Naive thymus-derived CD8-positive, alpha-beta T cell (primary cell): ENCODE measurements around the gene LBP. TPM values are rescaled to one million over a fixed set of nuclear protein-coding genes. Genes with fewer than 3 reads are reported as not detected.

Source experiments
- ATAC-seq, 2 donors: fragments of 150-1000 bp; cut with Tn5 transposase in 1 of 2; sonication (Bioruptor Pico), chemical (Tn5 transposase) in 1 of 2; 1 replicate in 1 of 2; 2 replicates in 1 of 2; pipeline ENCODE4 v1.10.0; 2021; ENCODE audit warnings: mild to moderate bottlenecking in 2 of 2, moderate library complexity in 2 of 2
- POLR2A ChIA-PET: fragments of 350-600 bp; sonication (Branson Sonifier 250); formaldehyde crosslinking; loops from one replicate; lab custom pipeline; 2021; ENCODE audit warnings: antibody characterized with exemption; lab: Charles Lee
- DNase-seq, 10 donors: peaks; one replicate each; pipeline versions ENCODE4 v3.0.0 to v3.0.0-alpha.2; 2020 to 2022
- H3K27ac Mint-ChIP-seq, 10 donors: one replicate each; pipeline ENCODE4 v1.8.0; 2020 to 2022; ENCODE audit warnings: mild to moderate bottlenecking in 10 of 10, mixed read lengths in 10 of 10, moderate library complexity in 4 of 10, inconsistent platforms in 1 of 10
- H3K27me3 Mint-ChIP-seq, 5 donors: one replicate each; pipeline ENCODE4 v1.8.0; 2021 to 2022; ENCODE audit warnings: mixed read lengths in 5 of 5
- H3K36me3 Mint-ChIP-seq, 3 donors: one replicate each; pipeline ENCODE4 v1.8.0; 2020 to 2022; ENCODE audit warnings: mixed read lengths in 3 of 3, mild to moderate bottlenecking in 2 of 3, inconsistent platforms in 1 of 3
- H3K4me1 Mint-ChIP-seq, 4 donors: one replicate each; pipeline ENCODE4 v1.8.0; 2021 to 2022; ENCODE audit warnings: mixed read lengths in 4 of 4
- H3K4me3 Mint-ChIP-seq, 10 donors: one replicate each; pipeline ENCODE4 v1.8.0; 2020 to 2022; ENCODE audit warnings: mild to moderate bottlenecking in 10 of 10, mixed read lengths in 10 of 10, moderate library complexity in 6 of 10, inconsistent platforms in 1 of 10
- H3K9me3 Mint-ChIP-seq, 9 donors: one replicate each; pipeline ENCODE4 v1.8.0; 2020 to 2022; ENCODE audit warnings: mixed read lengths in 9 of 9, mild to moderate bottlenecking in 3 of 9, inconsistent platforms in 1 of 9, moderate library complexity in 1 of 9
- polyA plus RNA-seq, 3 donors: library from polyadenylated mRNA; unstranded; fragments of 300-500 nt; fragmentation: Illumina TruSeq; gene quantifications; one replicate each; pipeline ENCODE4 v1.2.3, GENCODE V29; 2021
- total RNA-seq, 8 experiments: library from RNA in 2 of 8; stranded (reverse) in 2 of 8; gene quantifications; one replicate each; pipeline ENCODE4 v1.2.3 and lab custom pipeline; 2021 to 2026

Gene LBP, protein sequence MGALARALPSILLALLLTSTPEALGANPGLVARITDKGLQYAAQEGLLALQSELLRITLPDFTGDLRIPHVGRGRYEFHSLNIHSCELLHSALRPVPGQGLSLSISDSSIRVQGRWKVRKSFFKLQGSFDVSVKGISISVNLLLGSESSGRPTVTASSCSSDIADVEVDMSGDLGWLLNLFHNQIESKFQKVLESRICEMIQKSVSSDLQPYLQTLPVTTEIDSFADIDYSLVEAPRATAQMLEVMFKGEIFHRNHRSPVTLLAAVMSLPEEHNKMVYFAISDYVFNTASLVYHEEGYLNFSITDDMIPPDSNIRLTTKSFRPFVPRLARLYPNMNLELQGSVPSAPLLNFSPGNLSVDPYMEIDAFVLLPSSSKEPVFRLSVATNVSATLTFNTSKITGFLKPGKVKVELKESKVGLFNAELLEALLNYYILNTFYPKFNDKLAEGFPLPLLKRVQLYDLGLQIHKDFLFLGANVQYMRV
- total RNA-seq, result not detected
- polyA plus RNA-seq, result not detected
- total RNA-seq (lab: John Stamatoyannopoulos, UW), result 0 reads per million in 6 experiments

DNA sequence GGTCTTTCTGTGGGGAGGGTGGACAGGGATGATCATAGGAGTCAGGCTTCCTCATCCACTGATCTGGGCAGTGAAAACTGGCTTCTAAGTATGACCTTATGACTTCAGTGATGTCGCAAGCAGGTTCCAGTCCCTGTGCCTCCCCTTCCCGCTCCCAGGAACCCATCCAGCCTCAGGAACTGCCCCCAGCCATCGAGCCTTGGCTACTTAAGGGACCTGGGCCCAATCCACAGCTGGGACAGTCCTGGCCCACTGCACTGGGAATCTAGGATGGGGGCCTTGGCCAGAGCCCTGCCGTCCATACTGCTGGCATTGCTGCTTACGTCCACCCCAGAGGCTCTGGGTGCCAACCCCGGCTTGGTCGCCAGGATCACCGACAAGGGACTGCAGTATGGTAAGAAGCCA, at the start of gene LBP:
Gene LBP (plus strand): TSS at position 236 of the 405 bp plus-strand sequence. CDS start 35 bp downstream, at position 271.
- POLR2A ChIA-PET, result no interaction called here
- H3K9me3 Mint-ChIP-seq, result no peaks in the 10 kb centered on the region

DNA sequence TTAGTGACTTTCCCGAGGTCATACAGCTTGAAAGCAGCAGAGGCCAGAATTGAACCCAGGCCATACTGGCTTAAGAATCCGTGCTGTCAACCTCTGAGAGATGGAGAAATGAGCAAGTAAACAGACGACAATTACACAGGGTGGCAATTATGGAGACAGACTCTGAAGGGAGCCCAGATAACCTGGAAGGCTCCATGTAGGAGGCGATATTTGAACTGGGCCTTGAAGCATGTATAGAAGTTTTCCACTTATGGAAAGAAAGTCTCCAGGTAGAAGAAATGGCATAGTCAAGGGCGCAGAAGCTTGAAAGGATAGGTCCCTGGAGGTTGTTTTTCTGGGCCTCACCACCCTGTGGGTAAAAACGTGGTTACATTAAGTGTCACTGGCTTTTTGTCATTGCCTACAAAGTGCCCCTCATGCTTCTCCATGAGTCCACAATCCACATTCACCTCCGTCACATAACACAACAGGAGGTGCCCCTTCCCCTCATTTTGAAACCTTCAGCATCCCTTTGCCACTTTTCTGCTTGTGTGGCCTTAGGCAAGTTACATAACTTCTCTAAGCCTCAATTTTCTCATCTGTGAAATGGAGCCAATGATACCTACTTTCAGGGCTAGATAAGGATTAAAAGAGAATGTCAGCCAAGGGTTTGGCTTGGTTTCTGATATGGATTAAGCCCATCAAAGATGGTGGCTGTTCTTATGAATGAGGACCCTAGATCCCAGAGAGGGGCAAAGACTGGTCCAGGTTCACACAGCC, 48.2 kb upstream of the LBP start:
- peaks cover 11 to 66% (median 30%) of the 10 kb centered on the region in 5 donors for H3K27me3 Mint-ChIP-seq
- ATAC-seq, result no peak

More for the DNA sequence above, at the start of gene LBP:
- Mint-ChIP-seq H3K27me3 (peaks cover 1 to 25% (median 8%) of the 10 kb centered on the region in 5 donors), H3K4me3 (no peak within 1 kb of the TSS), H3K27ac (no peak within 1 kb of the TSS), H3K36me3 (no peaks in the 10 kb centered on the region), H3K4me1 (no peaks in the 10 kb centered on the region)
- ATAC-seq (no peak), DNase-seq (no peak)

DNA sequence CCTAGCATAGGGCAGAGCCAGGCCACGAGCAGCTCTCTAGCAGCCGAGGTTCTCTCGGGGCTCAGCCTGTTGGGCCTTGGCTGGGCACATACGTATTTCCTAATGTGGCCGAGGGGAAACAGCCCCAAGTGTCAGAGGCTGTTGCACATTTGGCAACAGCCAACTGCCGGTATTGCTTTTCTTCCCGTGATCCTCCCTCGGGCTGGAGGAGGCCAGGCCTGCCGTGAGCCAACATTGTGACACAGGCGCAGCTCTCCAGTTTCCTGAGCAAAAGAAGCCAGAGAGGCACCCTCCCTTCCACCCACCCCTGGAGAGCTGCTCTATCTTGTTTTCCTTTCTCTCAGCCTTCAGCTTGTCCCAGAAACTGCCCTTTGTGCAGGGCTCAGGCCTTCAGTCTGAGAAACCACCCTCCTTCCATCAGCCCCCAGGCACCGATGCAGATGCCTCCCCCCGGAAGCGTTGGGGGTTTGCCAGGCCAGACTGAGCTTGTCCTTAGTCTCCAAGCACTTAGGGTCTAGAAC, 47.5 kb upstream of the LBP start:
- Mint-ChIP-seq H3K27ac (no peak overlapping the region), H3K36me3 (no peaks in the 10 kb centered on the region), H3K4me3 (no peak overlapping the region), H3K27me3 (peaks cover 16 to 66% (median 34%) of the 10 kb centered on the region in 5 donors), H3K4me1 (peaks cover 4 to 15% (median 8%) of the 10 kb centered on the region in 4 donors), H3K9me3 (no peaks in the 10 kb centered on the region)
- no peak for ATAC-seq
- no peak for DNase-seq
- POLR2A ChIA-PET, result no interaction called here

More for the DNA sequence above, 48.2 kb upstream of the LBP start:
- Mint-ChIP-seq H3K9me3 (no peaks in the 10 kb centered on the region), H3K27ac (no peak overlapping the region), H3K4me1 (peaks cover 0 to 7% (median under 1%) of the 10 kb centered on the region in 4 donors), H3K36me3 (no peaks in the 10 kb centered on the region), H3K4me3 (no peak overlapping the region)
- no peak for DNase-seq
- POLR2A ChIA-PET, result no interaction called here

DNA sequence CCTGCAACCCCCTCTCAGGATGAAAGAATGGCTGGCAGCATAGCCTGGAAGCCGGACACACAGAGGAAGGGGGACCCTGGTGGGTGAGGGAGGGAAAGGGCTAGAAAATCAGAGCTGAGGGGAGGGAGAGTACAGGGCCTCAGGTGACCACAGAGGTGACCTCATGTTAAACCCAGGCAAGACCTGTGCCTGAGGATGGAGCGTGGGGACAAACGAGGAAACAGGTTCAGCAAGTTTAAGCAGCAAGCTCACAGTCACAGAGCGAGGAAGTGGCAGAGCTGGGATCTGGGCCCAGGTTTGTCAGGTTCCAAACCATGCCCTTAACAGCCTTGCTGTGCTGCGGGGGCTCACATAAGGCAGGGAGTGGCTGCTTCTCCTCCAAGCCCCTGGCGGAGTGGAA, 46.3 kb upstream of the LBP start:
- ATAC-seq, result no peak
- Mint-ChIP-seq H3K27me3 (peaks cover 21 to 68% (median 43%) of the 10 kb centered on the region in 5 donors), H3K4me3 (no peak overlapping the region), H3K4me1 (peaks cover 4 to 24% (median 17%) of the 10 kb centered on the region in 4 donors), H3K27ac (no peak overlapping the region), H3K36me3 (no peaks in the 10 kb centered on the region), H3K9me3 (no peaks in the 10 kb centered on the region)
- POLR2A ChIA-PET, result no interaction called here
- no peak for DNase-seq

DNA sequence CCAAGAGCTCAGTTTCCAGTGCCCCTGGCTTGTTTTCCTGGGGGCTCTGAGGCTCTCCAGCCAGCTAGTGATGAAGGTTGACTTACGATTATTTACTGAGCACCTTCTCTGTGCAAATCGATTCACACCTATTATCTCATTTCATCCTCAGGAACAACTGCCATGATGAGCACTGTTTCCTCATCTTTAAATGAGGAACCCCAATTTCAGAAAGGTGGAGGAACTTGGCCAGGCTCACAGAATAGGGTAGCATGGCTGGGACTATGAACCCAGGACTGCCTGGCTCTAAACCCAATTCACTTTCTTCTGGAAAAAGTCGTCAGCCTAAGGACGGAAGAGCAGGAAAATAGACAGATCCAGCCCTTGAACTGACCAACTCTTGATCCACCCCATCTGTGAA, 45.8 kb upstream of the LBP start:
- Mint-ChIP-seq H3K27ac (no peak overlapping the region), H3K36me3 (no peaks in the 10 kb centered on the region), H3K4me1 (peaks cover 4 to 24% (median 17%) of the 10 kb centered on the region in 4 donors), H3K9me3 (no peaks in the 10 kb centered on the region), H3K4me3 (no peak overlapping the region), H3K27me3 (peaks cover 21 to 73% (median 44%) of the 10 kb centered on the region in 5 donors)
- POLR2A ChIA-PET, result no interaction called here
- DNase-seq (no peak), ATAC-seq (no peak)

DNA sequence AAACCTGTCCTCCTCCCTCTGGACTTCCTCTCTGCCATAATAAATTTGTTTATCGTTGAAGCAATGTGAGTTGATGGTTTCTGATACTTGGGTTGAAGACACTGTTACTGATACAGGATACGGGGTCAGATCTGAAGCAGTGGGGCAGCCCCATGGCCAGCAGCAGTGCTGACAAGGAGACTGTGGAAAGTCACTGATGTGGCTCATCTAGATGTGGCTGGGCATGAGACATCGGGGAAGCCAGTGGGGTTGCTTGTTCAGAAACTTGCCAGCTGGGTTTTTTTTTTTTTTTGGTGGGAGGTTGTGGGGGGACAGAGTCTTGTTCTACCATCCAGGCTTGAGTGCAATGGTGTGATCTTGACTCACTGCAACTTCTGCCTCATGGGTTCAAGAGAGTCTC, 45.0 kb upstream of the LBP start:
- H3K4me1 Mint-ChIP-seq, result peaks cover 4 to 24% (median 17%) of the 10 kb centered on the region in 4 donors
- H3K4me3 Mint-ChIP-seq, result no peak overlapping the region
- ATAC-seq, result no peak
- POLR2A ChIA-PET, result no interaction called here
- no peaks in the 10 kb centered on the region for H3K9me3 Mint-ChIP-seq
- H3K36me3 Mint-ChIP-seq, result no peaks in the 10 kb centered on the region
- no peak for DNase-seq
- no peak overlapping the region for H3K27ac Mint-ChIP-seq
- peaks cover 23 to 73% (median 45%) of the 10 kb centered on the region in 5 donors for H3K27me3 Mint-ChIP-seq

DNA sequence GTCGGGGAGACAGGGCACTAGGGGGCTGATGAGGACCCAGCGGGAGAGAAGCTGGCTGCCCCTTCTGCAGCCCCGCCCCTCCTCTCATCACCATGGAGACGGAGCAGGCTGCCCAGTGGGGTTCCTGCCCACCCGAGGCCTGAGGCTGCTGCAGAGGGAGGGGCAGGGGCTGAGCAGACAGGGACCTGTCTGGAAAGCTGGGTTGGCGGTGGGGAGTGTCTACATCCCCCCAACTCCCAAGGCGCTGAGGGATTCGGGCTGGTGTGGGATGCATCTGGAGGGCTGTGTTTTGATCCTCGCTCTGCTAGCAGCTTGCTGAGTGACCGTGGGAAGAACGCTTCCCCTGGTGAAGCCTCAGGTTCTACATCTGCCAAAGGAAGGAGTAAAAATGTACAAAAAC, 43.5 kb upstream of the LBP start:
- Mint-ChIP-seq H3K4me3 (no peak overlapping the region), H3K9me3 (no peaks in the 10 kb centered on the region), H3K4me1 (peaks cover 4 to 24% (median 17%) of the 10 kb centered on the region in 4 donors), H3K27ac (no peak overlapping the region), H3K27me3 (peaks cover 29 to 78% (median 47%) of the 10 kb centered on the region in 5 donors), H3K36me3 (no peaks in the 10 kb centered on the region)
- DNase-seq (no peak), ATAC-seq (no peak)
- POLR2A ChIA-PET, result no interaction called here

DNA sequence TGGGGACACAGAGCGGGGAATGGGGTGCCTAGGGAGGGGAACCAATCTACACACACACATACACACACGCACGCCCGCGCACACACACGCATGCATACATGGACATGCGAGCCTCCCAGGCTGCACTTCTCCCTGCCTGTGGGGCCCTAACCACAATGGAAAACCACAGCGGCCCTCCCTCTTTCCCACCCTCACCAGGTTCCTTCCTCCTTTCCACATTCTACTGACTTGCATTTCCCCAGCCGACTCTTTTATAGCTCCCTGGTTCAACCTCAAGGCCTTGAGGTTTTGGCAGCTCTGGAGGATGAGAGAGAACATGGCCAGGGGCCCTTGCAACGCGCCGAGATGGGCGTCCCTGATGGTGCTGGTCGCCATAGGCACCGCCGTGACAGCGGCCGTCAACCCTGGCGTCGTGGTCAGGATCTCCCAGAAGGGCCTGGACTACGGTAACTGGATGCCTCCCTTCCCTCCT, 42.3 kb upstream of the LBP start, which contains the start of gene BPI:
Gene BPI (plus strand): TSS at position 249 of the 472 bp plus-strand sequence. CDS start 68 bp downstream, at position 317.
- ATAC-seq (peak in 1 of 2 donors; percentile 27), DNase-seq (no peak)
- Mint-ChIP-seq H3K27me3 (peaks cover 29 to 75% (median 47%) of the 10 kb centered on the region in 5 donors), H3K9me3 (no peaks in the 10 kb centered on the region), H3K4me3 (peak within 1 kb of the TSS in 3 of 10 donors; percentile 2 to 32 (median 16)), H3K36me3 (no peaks in the 10 kb centered on the region), H3K4me1 (peaks cover 4 to 24% (median 17%) of the 10 kb centered on the region in 4 donors), H3K27ac (peak within 1 kb of the TSS in 1 of 10 donors; percentile 9)
- POLR2A ChIA-PET, result no interaction called here

DNA sequence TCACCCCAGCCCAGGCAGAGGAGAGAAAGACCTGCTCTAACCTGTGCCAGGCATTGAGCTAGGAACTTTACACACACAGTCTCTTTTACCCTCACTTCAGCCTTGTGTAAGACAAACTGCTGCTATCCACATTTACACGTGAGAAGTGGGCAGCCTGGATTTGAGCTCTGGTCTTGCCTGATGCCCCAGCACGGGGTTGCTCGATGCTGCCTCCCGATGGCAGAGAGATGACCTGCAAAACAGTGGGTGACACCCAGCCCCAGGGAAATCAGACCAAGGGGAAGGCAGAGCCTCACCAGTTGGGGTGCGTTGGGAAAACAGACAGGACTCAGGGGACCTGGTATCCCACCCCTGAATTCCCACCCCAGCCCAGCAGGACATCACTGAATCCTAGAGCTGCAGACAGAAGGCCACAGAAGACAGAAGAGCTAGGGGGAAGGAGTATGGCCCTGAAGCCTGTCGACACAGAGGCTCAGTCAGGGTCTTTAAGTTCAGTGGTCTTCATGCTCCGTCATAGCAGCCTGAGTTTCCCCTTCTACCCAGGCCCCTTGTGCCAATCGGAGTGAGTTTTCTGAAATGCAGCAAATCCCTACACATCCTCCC, 41.3 kb upstream of the LBP start:
- ATAC-seq, result no peak
- H3K4me3 Mint-ChIP-seq, result no peak overlapping the region
- DNase-seq, result no peak
- no peaks in the 10 kb centered on the region for H3K36me3 Mint-ChIP-seq
- H3K27me3 Mint-ChIP-seq, result peaks cover 29 to 77% (median 47%) of the 10 kb centered on the region in 5 donors
- POLR2A ChIA-PET, result no interaction called here
- peaks cover 4 to 24% (median 17%) of the 10 kb centered on the region in 4 donors for H3K4me1 Mint-ChIP-seq
- peaks cover 0 to 2% (median 0%) of the 10 kb centered on the region in 9 donors for H3K9me3 Mint-ChIP-seq
- no peak overlapping the region for H3K27ac Mint-ChIP-seq

DNA sequence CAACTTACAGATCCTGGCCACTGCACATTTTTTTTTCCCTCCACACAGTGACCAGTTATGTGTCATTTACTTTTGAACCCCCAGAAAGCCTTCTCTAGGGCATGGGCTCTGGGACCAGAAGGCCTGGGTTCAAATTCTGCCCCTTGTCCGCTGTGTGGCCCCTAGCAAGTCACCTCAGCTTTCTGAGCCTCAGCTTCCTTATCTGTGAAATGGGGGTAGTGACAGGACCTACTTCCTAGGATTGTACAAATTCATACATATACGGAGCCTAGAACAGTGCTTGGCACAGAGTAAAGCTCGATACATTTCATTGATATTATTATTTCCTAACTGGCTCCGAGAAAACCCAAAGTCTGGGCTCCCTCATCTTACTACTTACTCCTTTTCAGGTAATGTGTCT, 40.7 kb upstream of the LBP start:
- ATAC-seq, result no peak
- peaks cover 29 to 78% (median 47%) of the 10 kb centered on the region in 5 donors for H3K27me3 Mint-ChIP-seq

DNA sequence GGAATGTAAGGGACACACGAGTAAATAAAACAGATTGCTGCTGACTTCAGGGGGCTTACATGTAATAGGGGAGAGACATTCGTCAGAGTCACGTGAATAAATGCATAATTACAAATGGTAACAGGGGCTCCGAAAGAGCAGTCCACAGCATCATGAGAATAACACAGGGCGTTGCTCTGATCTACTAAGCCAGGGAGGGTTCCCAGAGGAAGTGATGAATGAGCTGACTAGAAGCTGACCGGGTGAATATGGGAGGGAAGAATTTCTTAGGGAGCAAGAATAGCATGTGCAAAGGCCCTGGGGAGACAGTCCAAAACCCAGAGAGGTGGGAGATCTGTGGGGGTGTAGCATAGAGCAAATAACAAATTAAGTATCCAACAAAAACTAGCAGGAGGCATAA, 39.9 kb upstream of the LBP start:
- Mint-ChIP-seq H3K27ac (peak overlapping the region in 1 of 10 donors; percentile 84), H3K36me3 (no peaks in the 10 kb centered on the region), H3K27me3 (peaks cover 32 to 78% (median 50%) of the 10 kb centered on the region in 5 donors), H3K4me1 (peaks cover 4 to 24% (median 17%) of the 10 kb centered on the region in 4 donors), H3K4me3 (no peak overlapping the region), H3K9me3 (peaks cover 0 to 2% (median 0%) of the 10 kb centered on the region in 9 donors)
- POLR2A ChIA-PET, result no interaction called here
- ATAC-seq (no peak), DNase-seq (no peak)

More for the DNA sequence above, 40.7 kb upstream of the LBP start:
- POLR2A ChIA-PET, result no interaction called here
- DNase-seq, result no peak
- Mint-ChIP-seq H3K9me3 (peaks cover 0 to 2% (median 0%) of the 10 kb centered on the region in 9 donors), H3K4me1 (peaks cover 4 to 24% (median 17%) of the 10 kb centered on the region in 4 donors), H3K27ac (no peak overlapping the region), H3K4me3 (no peak overlapping the region), H3K36me3 (no peaks in the 10 kb centered on the region)
